CD4-positive, alpha-beta T cell treated with Interleukin-10 for 1 hour (primary cell): ENCODE data around the gene ZC3H7A.

Experiments used
- DNase-seq: peaks from one replicate; pipeline ENCODE4 v3.0.0-alpha.2; 2020

The ZC3H7A gene

GRCh38 chr16:11768849-11769248, 28.2 kb downstream of the ZC3H7A start:
- no peak for DNase-seq

- no peak for DNase-seq
Measured at GRCh38 chr16:11762431-11762830, 34.6 kb downstream of the ZC3H7A start.

- DNase-seq: no peak
Measured at GRCh38 chr16:11759997-11760396, 37.1 kb downstream of the ZC3H7A start.

GRCh38 chr16:11759163-11759834, 37.8 kb downstream of the ZC3H7A start:
- DNase-seq: no peak

- DNase-seq: no peak
Measured at GRCh38 chr16:11757671-11758545, 39.1 kb downstream of the ZC3H7A start.

GRCh38 chr16:11756248-11756647, 40.8 kb downstream of the ZC3H7A start:
- DNase-seq: no peak

GRCh38 chr16:11755022-11755760, 41.9 kb downstream of the ZC3H7A start:
- DNase-seq: no peak

GRCh38 chr16:11752856-11753255, 44.2 kb downstream of the ZC3H7A start:
- DNase-seq: no peak

- DNase-seq: no peak
Measured at GRCh38 chr16:11750056-11750455, 47.0 kb downstream of the ZC3H7A start.

- DNase-seq: no peak
Measured at GRCh38 chr16:11748404-11749254, 48.4 kb downstream of the ZC3H7A start.

GRCh38 chr16:11747949-11748403, 49.1 kb downstream of the ZC3H7A start:
- DNase-seq: no peak

- DNase-seq: no peak
Measured at GRCh38 chr16:11744075-11744470, 53.0 kb downstream of the ZC3H7A start.

GRCh38 chr16:11743308-11744074, 53.6 kb downstream of the ZC3H7A start:
- peak; percentile 63 for DNase-seq

GRCh38 chr16:11742536-11743307, 54.3 kb downstream of the ZC3H7A start, which contains the start of gene TXNDC11:
TXNDC11 (minus strand) TSS chr16:11742857; CDS start chr16:11742730, 127 bp downstream.
- DNase-seq: peak; percentile 99

- DNase-seq: peak; percentile 48
Measured at GRCh38 chr16:11742093-11742535, 54.9 kb downstream of the ZC3H7A start.

GRCh38 chr16:11740567-11740966, 56.5 kb downstream of the ZC3H7A start:
- peak; percentile 8 for DNase-seq

- no peak for DNase-seq
Measured at GRCh38 chr16:11738742-11739544, 58.1 kb downstream of the ZC3H7A start.

GRCh38 chr16:11737713-11738112, 59.3 kb downstream of the ZC3H7A start:
- DNase-seq: no peak

- no peak for DNase-seq
Measured at GRCh38 chr16:11736903-11737302, 60.2 kb downstream of the ZC3H7A start.

GRCh38 chr16:11735787-11736186, 61.3 kb downstream of the ZC3H7A start:
- no peak for DNase-seq
